Gastroesophageal sphincter (tissue), 4 donors: ENCODE results near the gene CCAR1. TPM values are rescaled to one million over a fixed set of nuclear protein-coding genes. Genes with fewer than 3 reads are reported as not detected.

Experiments
- ATAC-seq: fragments of 150-250 bp; one replicate; pipeline ENCODE4 v1.9.1; 2016; ENCODE audit warnings: mild to moderate bottlenecking, moderate library complexity
- H3K27ac ChIP-seq, 4 donors: fragments of 200-600 bp; sonication (generic) in 3 of 4; 1 replicate in 3 of 4; 2 replicates in 1 of 4; pipeline ENCODE4 v1.5.1; 2016 to 2019
- H3K27me3 ChIP-seq: fragments of 200-600 bp; sonication (generic); one replicate; pipeline ENCODE4 v1.5.1; 2019
- H3K36me3 ChIP-seq, 2 donors: fragments of 200-600 bp; sonication (generic); one replicate each; pipeline ENCODE4 v1.5.1; 2019; ENCODE audit warnings: control low read depth in 1 of 2
- H3K4me1 ChIP-seq, 3 donors: fragments of 200-600 bp; sonication (generic); 1 replicate in 2 of 3; 2 replicates in 1 of 3; pipeline ENCODE4 v1.5.1; 2016 to 2019; ENCODE audit warnings: control low read depth in 2 of 3
- H3K4me3 ChIP-seq, 2 donors: fragments of 200-600 bp; sonication (generic); one replicate each; pipeline ENCODE4 v1.5.1; 2019; ENCODE audit warnings: mild to moderate bottlenecking in 1 of 2, moderate library complexity in 1 of 2
- H3K9me3 ChIP-seq, 3 donors: fragments of 200-600 bp; sonication (generic); one replicate each; pipeline ENCODE4 v1.5.1; 2017 to 2019; ENCODE audit warnings: control low read depth in 2 of 3
- CTCF ChIP-seq, 4 experiments: fragments of 200-600 bp in 2 of 4; fragments of 450-650 bp in 2 of 4; sonication (generic) in 1 of 4; IDR thresholded peaks; one replicate each; pipeline ENCODE4 v1.5.1; 2017 to 2019; ENCODE audit warnings: antibody characterized with exemption in 4 of 4, mild to moderate bottlenecking in 2 of 4, moderate library complexity in 2 of 4
- EP300 ChIP-seq: sonication (generic); formaldehyde crosslinking; IDR thresholded peaks from one replicate; pipeline ENCODE4 v1.6.1; 2017; ENCODE audit warnings: antibody characterized with exemption, mild to moderate bottlenecking
- POLR2A ChIP-seq, 2 donors: fragments of 450-650 bp; IDR thresholded peaks; one replicate each; pipeline ENCODE4 v1.6.1; 2017; ENCODE audit warnings: antibody characterized with exemption in 2 of 2, mild to moderate bottlenecking in 2 of 2, moderate library complexity in 1 of 2
- POLR2AphosphoS5 ChIP-seq: sonication (generic); formaldehyde crosslinking; IDR thresholded peaks from one replicate; pipeline ENCODE4 v1.6.1; 2017; ENCODE audit warnings: antibody characterized with exemption
- WGBS, 2 donors: methylation state at CpG; one replicate each; pipeline ENCODE4 v1.1.5; 2018; ENCODE audit warnings: low coverage in 1 of 2; 5-methylcytosine and 5-hydroxymethylcytosine counted together
- total RNA-seq, 4 donors: library from RNA; depleted of rRNA; stranded (reverse); fragments of >200 nt; gene quantifications; one replicate each; pipeline ENCODE4 v1.1.0, GENCODE V29; 2016

The CCAR1 gene
- total RNA-seq, 4 donors from 2014 or later: 42.4 to 60.8 (median 54.8) TPM

- Histone ChIP-seq H3K36me3 (peaks cover 3 to 100% of the 10 kb centered on the region in 2 donors), H3K9me3 (no peaks in the 10 kb centered on the region), H3K27ac (no peak overlapping the region), H3K4me3 (no peak overlapping the region), H3K27me3 (no peaks in the 10 kb centered on the region), H3K4me1 (no peaks in the 10 kb centered on the region)
- TF ChIP-seq CTCF (IDR thresholded peaks at IDR 0.05): no peak
- no peak for TF ChIP-seq POLR2AphosphoS5
- no peak for TF ChIP-seq EP300
- no peak for TF ChIP-seq POLR2A (IDR thresholded peaks at IDR 0.05)
- WGBS, 2 donors: 46 to 64% methylated on average over 3 to 5 of the region's 6 CpGs
- no peak for ATAC-seq
Measured at GRCh38 chr10:68742397-68742796, 21.4 kb downstream of the CCAR1 start.

DNA sequence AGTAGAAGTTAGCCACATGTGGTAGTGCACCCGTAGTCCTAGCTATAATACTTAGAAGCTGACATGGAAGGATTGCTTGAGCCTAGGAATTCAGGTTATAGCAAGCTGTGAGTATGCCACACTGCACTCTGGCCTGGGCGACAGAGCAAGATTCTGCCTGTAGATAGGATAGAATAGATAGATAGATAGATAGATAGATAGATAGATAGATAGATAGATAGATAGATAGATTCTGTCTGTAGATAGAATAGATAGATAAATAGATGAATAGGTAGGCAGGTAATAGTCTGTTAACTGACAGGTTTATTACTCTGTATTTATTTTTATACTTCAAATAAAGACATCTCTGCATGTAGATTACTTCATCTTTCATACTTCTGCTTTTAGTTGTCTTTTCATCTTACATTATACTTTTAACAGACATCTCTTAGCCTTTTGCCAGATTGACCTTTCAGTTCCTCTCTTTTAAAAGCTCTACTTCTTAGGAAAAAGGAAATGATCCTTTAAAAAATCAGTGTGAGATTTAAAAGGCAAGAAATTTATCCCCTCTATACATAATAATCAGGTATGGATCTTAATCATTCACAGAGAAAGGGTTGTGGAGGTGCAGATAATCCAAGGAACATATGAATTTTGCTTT lies 31.8 kb downstream of the CCAR1 start:
- H3K27ac ChIP-seq: no peak overlapping the region
- no peaks in the 10 kb centered on the region for H3K27me3 ChIP-seq
- TF ChIP-seq CTCF (IDR thresholded peaks at IDR 0.05): no peak
- TF ChIP-seq POLR2A (IDR thresholded peaks at IDR 0.05): no peak
- TF ChIP-seq POLR2AphosphoS5: no peak
- TF ChIP-seq EP300: no peak
- H3K4me3 ChIP-seq: no peak overlapping the region
- peaks cover 13 to 100% of the 10 kb centered on the region in 2 donors for H3K36me3 ChIP-seq
- ATAC-seq: no peak
- no peaks in the 10 kb centered on the region for H3K4me1 ChIP-seq
- WGBS, 2 donors: 72 to 73% methylated on average over 2 of the region's 2 CpGs
- H3K9me3 ChIP-seq: no peaks in the 10 kb centered on the region

DNA sequence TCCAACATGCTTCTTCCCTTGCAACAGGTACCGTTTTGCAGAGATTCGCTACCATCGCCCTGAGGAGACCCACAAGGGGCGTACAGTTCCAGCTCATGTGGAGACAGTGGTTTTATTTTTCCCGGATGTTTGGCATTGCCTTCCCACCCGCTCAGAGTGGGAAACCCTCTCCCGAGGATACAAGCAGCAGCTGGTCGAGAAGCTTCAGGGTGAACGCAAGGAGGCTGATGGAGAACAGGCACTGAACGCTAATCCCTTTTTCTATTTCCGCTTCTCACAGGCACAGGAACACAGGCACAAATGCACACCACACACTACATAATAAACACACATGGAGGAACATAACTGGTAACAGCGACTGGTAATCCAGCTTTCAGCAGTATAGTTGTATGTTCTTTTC lies 35.2 kb downstream of the CCAR1 start:
- peaks cover 9 to 100% of the 10 kb centered on the region in 2 donors for H3K36me3 ChIP-seq
- TF ChIP-seq EP300: no peak
- TF ChIP-seq POLR2A (IDR thresholded peaks at IDR 0.05): no peak
- TF ChIP-seq CTCF (IDR thresholded peaks at IDR 0.05): no peak
- TF ChIP-seq POLR2AphosphoS5: no peak
- no peaks in the 10 kb centered on the region for H3K27me3 ChIP-seq
- H3K4me1 ChIP-seq: no peaks in the 10 kb centered on the region
- ATAC-seq: no peak
- WGBS, 2 donors: 80 to 84% methylated on average over 6 to 11 of the region's 12 CpGs
- no peak overlapping the region for H3K27ac ChIP-seq
- no peak overlapping the region for H3K4me3 ChIP-seq
- H3K9me3 ChIP-seq: no peaks in the 10 kb centered on the region

DNA sequence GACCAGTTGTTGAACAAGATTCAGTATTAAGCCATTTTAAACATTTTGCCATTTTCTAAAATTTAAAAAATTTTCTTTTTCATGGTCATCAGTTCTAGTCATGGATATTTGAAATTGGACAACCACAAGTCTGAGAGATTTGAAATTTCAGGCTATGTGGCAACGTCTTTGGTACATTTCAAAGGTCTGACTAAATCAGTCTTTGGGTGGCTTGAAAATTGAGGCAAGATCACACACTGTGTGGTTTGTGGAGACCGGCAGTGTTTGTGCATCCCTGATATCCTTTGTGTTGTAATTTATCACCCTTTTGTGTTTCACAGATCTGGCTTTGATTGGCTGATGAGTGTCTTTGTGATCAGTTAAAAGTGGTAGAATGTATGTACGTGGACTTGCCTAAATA lies 35.7 kb downstream of the CCAR1 start:
- Histone ChIP-seq H3K9me3 (no peaks in the 10 kb centered on the region), H3K27me3 (no peaks in the 10 kb centered on the region), H3K36me3 (peaks cover 9 to 100% of the 10 kb centered on the region in 2 donors), H3K27ac (no peak overlapping the region), H3K4me1 (no peaks in the 10 kb centered on the region), H3K4me3 (no peak overlapping the region)
- WGBS, 2 donors: 68 to 87% methylated on average over 3 of the region's 3 CpGs
- ATAC-seq: no peak
- TF ChIP-seq POLR2AphosphoS5 (no peak), POLR2A (IDR thresholded peaks at IDR 0.05) (no peak), EP300 (no peak), CTCF (IDR thresholded peaks at IDR 0.05) (no peak)

DNA sequence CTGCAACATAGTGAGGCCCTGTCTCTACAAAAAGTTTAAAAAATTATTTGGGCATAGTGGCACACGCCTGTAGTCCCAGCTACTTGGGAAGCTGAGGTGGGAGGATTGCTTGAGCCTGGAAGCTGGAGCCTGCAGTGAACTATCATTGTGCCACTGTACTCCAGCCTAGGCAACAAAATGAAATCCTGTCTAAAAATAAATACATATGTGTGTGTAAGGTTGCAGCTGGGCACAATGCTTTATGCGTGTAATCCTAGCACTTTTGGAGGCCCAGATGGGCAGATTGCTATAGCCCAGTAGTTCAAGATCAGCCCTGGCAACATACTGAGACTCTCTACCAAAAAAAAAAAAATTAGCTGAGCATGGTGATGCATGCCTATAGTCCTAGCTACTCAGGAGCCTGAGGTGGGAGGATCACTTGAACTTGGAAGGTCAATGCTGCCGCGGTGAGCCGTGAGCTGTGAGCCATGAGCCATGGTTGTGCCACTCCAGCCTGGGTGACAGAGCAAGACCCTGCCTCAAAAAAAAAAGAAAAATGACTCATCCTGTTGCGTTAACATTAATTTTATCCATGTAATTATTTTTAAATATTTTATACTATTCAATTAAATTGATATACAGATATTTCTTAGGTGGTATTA lies 38.3 kb downstream of the CCAR1 start:
- H3K4me1 ChIP-seq: no peaks in the 10 kb centered on the region
- H3K27me3 ChIP-seq: no peaks in the 10 kb centered on the region
- H3K9me3 ChIP-seq: no peaks in the 10 kb centered on the region
- H3K4me3 ChIP-seq: no peak overlapping the region
- no peak for ATAC-seq
- WGBS, 2 donors: 90 to 91% methylated on average over 3 to 5 of the region's 6 CpGs
- no peak overlapping the region for H3K27ac ChIP-seq
- no peak for TF ChIP-seq POLR2AphosphoS5
- no peak for TF ChIP-seq POLR2A (IDR thresholded peaks at IDR 0.05)
- TF ChIP-seq EP300: no peak
- no peak for TF ChIP-seq CTCF (IDR thresholded peaks at IDR 0.05)
- H3K36me3 ChIP-seq: peaks cover 9 to 99% of the 10 kb centered on the region in 2 donors
